Natural killer cell (primary cell): Measurements from ENCODE around the gene DNA2. TPM values are rescaled to one million over a fixed set of nuclear protein-coding genes. Genes with fewer than 3 reads are reported as not detected.

ENCODE experiments used
- ATAC-seq, 3 donors: fragments of 150-1000 bp in 2 of 3; fragments of 200-7000 bp in 1 of 3; cut with Tn5 transposase; 1 replicate in 1 of 3; 2 replicates in 2 of 3; pipeline ENCODE4 v1.10.0; 2021; ENCODE audit warnings: mild to moderate bottlenecking in 2 of 3, moderate library complexity in 2 of 3
- DNase-seq, 2 donors: peaks; one replicate each; pipeline versions ENCODE4 v3.0.0 to v3.0.0-alpha.2; 2013 to 2021; ENCODE audit warnings: mixed read lengths in 1 of 2
- H3K27ac ChIP-seq: one replicate; pipeline ENCODE4 v1.5.1; 2013; ENCODE audit warnings: mild to moderate bottlenecking, low read length
- H3K27me3 ChIP-seq: one replicate; pipeline ENCODE4 v1.6.1; 2013; ENCODE audit warnings: low read length; ENCODE audit not compliant: control insufficient read depth, insufficient read depth
- H3K36me3 ChIP-seq: one replicate; pipeline ENCODE4 v1.6.1; 2013; ENCODE audit warnings: low read length; ENCODE audit not compliant: control insufficient read depth, insufficient read depth
- H3K4me1 ChIP-seq: one replicate; pipeline ENCODE4 v1.6.1; 2013; ENCODE audit warnings: low read length; ENCODE audit not compliant: control insufficient read depth, insufficient read depth
- H3K4me3 ChIP-seq: one replicate; pipeline ENCODE4 v1.5.1; 2013; ENCODE audit warnings: low read length
- H3K9me3 ChIP-seq: one replicate; pipeline ENCODE4 v1.6.1; 2013; ENCODE audit warnings: low read length; ENCODE audit not compliant: control insufficient read depth, insufficient read depth
- H3K27ac Mint-ChIP-seq, 2 donors: one replicate each; pipeline ENCODE4 v1.8.0; 2022; ENCODE audit warnings: mild to moderate bottlenecking in 2 of 2, mixed read lengths in 2 of 2, moderate library complexity in 1 of 2
- H3K27me3 Mint-ChIP-seq, 2 donors: one replicate each; pipeline ENCODE4 v1.8.0; 2022; ENCODE audit warnings: low read depth in 2 of 2, mixed read lengths in 2 of 2
- H3K36me3 Mint-ChIP-seq: one replicate; pipeline ENCODE4 v1.8.0; 2022; ENCODE audit warnings: mixed read lengths
- H3K4me1 Mint-ChIP-seq, 2 donors: one replicate each; pipeline ENCODE4 v1.8.0; 2022; ENCODE audit warnings: mixed read lengths in 2 of 2
- H3K4me3 Mint-ChIP-seq: one replicate; pipeline ENCODE4 v1.8.0; 2022; ENCODE audit warnings: mild to moderate bottlenecking, moderate library complexity, mixed read lengths
- H3K9me3 Mint-ChIP-seq, 2 donors: one replicate each; pipeline ENCODE4 v1.8.0; 2022; ENCODE audit warnings: mixed read lengths in 2 of 2
- WGBS: methylation state at CpG from one replicate; pipeline ENCODE4 v1.1.7; 2013; ENCODE audit warnings: missing lambda C conversion rate; ENCODE audit not compliant: insufficient coverage; 5-methylcytosine and 5-hydroxymethylcytosine counted together
- intact Hi-C: fragments of 100-400 bp; cut with micrococcal nuclease; formaldehyde crosslinking; loops from one replicate; pipeline ENCODE4 v1.14.2; 2022
- total RNA-seq, 4 donors: library from RNA; stranded (reverse); fragments of 120-200 nt in 1 of 4; gene quantifications; one replicate each; pipeline versions ENCODE4 v1.2.3 to v1.2.4, GENCODE V29; 2013 to 2022
- TF ChIP-seq, protein P1 (sequence below): fragments of 200-600 bp; IDR thresholded peaks from one replicate; pipeline ENCODE4 v1.8.0; 2022; ENCODE audit warnings: antibody characterized with exemption

The DNA2 gene
- total RNA-seq, 3 donors from 2014 or later (not counting 1 experiment from before 2014, with no cell fraction given), result 7.7 to 9.9 (median 8.6) TPM

DNA sequence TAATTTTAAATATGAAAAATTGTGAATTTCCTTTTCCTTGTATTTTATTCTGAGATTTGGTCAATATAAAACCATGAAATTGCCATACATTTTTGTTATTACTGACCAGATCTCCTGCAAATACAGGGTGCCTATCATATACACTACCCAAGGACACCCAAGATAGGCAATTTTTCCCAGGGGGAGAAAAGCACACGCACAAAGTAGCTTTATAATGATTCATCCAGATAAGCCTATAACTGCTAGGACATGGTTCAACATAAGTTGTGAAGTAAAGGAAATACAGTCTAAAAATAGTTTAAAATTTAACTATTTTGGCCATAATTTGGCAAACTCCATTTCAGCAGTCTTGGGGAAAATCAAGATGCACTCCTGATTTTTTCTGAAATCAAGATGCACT is 69.5 kb downstream of the DNA2 start:
- no peaks in the 10 kb centered on the region for H3K27me3 ChIP-seq
- no CpG with 5 or more reads among the region's 1 CpG for WGBS
- ATAC-seq (no peak), DNase-seq (no peak)
- Mint-ChIP-seq H3K9me3 (no peaks in the 10 kb centered on the region), H3K27me3 (no peaks in the 10 kb centered on the region), H3K4me1 (peaks cover 20 to 21% of the 10 kb centered on the region in 2 donors), H3K36me3 (no peaks in the 10 kb centered on the region), H3K4me3 (no peak overlapping the region), H3K27ac (no peak overlapping the region)
- intact Hi-C loops, result no loop called here
- no peak overlapping the region for H3K4me3 ChIP-seq
- no peak overlapping the region for H3K27ac ChIP-seq
- H3K4me1 ChIP-seq, result peaks cover 5% of the 10 kb centered on the region
- TF ChIP-seq, protein P1, sequence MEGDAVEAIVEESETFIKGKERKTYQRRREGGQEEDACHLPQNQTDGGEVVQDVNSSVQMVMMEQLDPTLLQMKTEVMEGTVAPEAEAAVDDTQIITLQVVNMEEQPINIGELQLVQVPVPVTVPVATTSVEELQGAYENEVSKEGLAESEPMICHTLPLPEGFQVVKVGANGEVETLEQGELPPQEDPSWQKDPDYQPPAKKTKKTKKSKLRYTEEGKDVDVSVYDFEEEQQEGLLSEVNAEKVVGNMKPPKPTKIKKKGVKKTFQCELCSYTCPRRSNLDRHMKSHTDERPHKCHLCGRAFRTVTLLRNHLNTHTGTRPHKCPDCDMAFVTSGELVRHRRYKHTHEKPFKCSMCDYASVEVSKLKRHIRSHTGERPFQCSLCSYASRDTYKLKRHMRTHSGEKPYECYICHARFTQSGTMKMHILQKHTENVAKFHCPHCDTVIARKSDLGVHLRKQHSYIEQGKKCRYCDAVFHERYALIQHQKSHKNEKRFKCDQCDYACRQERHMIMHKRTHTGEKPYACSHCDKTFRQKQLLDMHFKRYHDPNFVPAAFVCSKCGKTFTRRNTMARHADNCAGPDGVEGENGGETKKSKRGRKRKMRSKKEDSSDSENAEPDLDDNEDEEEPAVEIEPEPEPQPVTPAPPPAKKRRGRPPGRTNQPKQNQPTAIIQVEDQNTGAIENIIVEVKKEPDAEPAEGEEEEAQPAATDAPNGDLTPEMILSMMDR, result no peak
- no peaks in the 10 kb centered on the region for H3K9me3 ChIP-seq
- H3K36me3 ChIP-seq, result peaks cover 10% of the 10 kb centered on the region

DNA sequence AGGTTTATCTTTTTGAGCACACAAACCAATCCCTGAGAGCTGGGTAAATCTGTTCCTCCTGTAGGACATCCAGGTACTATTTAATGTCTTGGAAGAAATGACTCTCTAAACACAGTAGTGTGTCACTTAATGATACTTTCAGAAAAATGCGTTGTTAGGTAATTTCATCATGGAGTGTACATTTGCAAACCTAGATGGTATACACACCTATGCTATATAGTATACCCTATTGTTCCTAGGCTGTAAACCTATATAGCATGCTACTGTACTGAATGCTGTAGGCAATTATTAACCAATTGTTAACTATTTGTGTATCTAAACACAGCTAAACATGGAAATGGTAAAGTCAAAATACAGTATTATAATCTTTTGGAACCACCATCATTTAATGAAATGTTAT is 74.8 kb downstream of the DNA2 start:
- Mint-ChIP-seq H3K9me3 (no peaks in the 10 kb centered on the region), H3K27ac (no peak overlapping the region), H3K4me1 (no peaks in the 10 kb centered on the region), H3K27me3 (no peaks in the 10 kb centered on the region), H3K36me3 (no peaks in the 10 kb centered on the region), H3K4me3 (no peak overlapping the region)
- no CpG with 5 or more reads among the region's 1 CpG for WGBS
- intact Hi-C loops, result no loop called here
- Histone ChIP-seq H3K27ac (no peak overlapping the region), H3K27me3 (no peaks in the 10 kb centered on the region), H3K9me3 (no peaks in the 10 kb centered on the region), H3K4me3 (no peak overlapping the region), H3K4me1 (no peaks in the 10 kb centered on the region), H3K36me3 (peaks cover 14% of the 10 kb centered on the region)
- ATAC-seq (no peak), DNase-seq (no peak)
- TF ChIP-seq, protein P1, result no peak

DNA sequence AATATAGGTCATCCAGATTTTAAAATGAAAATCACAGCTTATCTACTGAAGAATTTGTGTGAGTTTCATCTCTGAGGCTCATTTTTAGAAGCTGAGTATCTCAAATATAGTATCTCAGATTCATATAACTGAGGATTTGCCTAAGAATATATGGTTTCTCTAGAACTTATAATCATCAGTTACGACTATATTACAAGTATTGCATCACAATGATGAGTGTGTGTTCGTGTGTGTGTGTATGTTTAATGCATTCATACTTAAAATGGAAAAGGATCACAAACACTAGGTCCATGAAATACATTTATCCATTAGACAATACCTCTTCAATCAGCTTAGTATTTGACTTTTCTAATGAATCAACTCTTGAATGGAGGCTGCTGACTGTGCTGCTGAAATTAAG is 86.0 kb downstream of the DNA2 start:
- no peak overlapping the region for H3K27ac Mint-ChIP-seq
- H3K4me3 ChIP-seq, result no peak overlapping the region
- no peaks in the 10 kb centered on the region for H3K9me3 ChIP-seq
- no peaks in the 10 kb centered on the region for H3K4me1 ChIP-seq
- no peaks in the 10 kb centered on the region for H3K4me1 Mint-ChIP-seq
- intact Hi-C loops, result no loop called here
- TF ChIP-seq, protein P1, result no peak
- H3K36me3 Mint-ChIP-seq, result peaks cover 4% of the 10 kb centered on the region
- no peak for ATAC-seq
- no peak overlapping the region for H3K27ac ChIP-seq
- no peaks in the 10 kb centered on the region for H3K27me3 Mint-ChIP-seq
- no peak overlapping the region for H3K4me3 Mint-ChIP-seq
- no peak for DNase-seq
- H3K9me3 Mint-ChIP-seq, result no peaks in the 10 kb centered on the region
- WGBS, result no CpG with 5 or more reads among the region's 2 CpGs
- peaks cover 36% of the 10 kb centered on the region for H3K36me3 ChIP-seq
- H3K27me3 ChIP-seq, result no peaks in the 10 kb centered on the region

DNA sequence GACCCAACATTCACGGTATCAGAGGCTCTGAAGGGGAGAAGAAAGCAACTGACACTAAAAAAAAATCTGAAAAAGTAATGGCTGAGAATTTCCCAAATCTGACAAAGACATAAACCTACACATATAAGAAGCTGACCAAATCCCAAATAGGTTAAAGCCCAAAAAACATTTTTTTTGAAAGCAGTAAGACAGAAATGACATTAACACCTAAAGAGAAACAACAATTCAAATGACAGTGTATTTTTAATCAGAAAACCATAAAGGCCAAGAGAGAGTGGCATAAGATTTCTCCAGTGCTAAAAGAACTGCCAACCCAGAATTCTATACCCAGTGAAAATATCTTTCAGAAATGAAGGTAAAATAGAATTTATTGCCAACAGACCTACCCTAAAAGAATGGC is 100.2 kb downstream of the DNA2 start:
- no peaks in the 10 kb centered on the region for H3K27me3 ChIP-seq
- intact Hi-C loops, result no loop called here
- Mint-ChIP-seq H3K27me3 (no peaks in the 10 kb centered on the region), H3K4me3 (no peak overlapping the region), H3K36me3 (peaks cover 43% of the 10 kb centered on the region), H3K27ac (no peak overlapping the region), H3K9me3 (peaks cover 0 to 9% of the 10 kb centered on the region in 2 donors), H3K4me1 (no peaks in the 10 kb centered on the region)
- WGBS, result 100% methylated on average over 1 of the region's 1 CpG
- H3K9me3 ChIP-seq, result peaks cover 12% of the 10 kb centered on the region
- DNase-seq, result no peak
- H3K27ac ChIP-seq, result no peak overlapping the region
- no peak overlapping the region for H3K4me3 ChIP-seq
- peaks cover 19% of the 10 kb centered on the region for H3K36me3 ChIP-seq
- H3K4me1 ChIP-seq, result no peaks in the 10 kb centered on the region
- TF ChIP-seq, protein P1, result no peak
- no peak for ATAC-seq
